K562 (cell line): ENCODE measurements around the gene DNAH3. TPM values are rescaled to one million over a fixed set of nuclear protein-coding genes. Genes with fewer than 3 reads are reported as not detected.
"Not testable (repeated sequence)": the region's sequence is repeated elsewhere in the genome, so short reads cannot be mapped to it uniquely, and the experiment has no call there.

Experiments
- ATAC-seq: fragments of 200-7000 bp; cut with Tn5 transposase; 3 replicates; pipeline ENCODE4 v1.9.1; 2020; ENCODE audit warnings: moderate library complexity
- BruUV-seq: library from RNA; stranded (reverse); fragments of 400-500 nt; replicated peaks from 2 replicates; lab custom pipeline; 2021; lab: Mats Ljungman, UMichigan
- CTCF ChIA-PET: fragments of 300-600 bp; formaldehyde crosslinking; extraction: SDS; loops from one replicate; lab custom pipeline; 2021; ENCODE audit warnings: low intra/inter-chr PET ratio; lab: Yijun Ruan, JAX
- POLR2A ChIA-PET: fragments of 300-600, 350-650 bp; sonication (Branson Sonifier 250); formaldehyde crosslinking; extraction: SDS; loops from one replicate; lab custom pipeline; 2021; ENCODE audit warnings: antibody characterized with exemption, inconsistent platforms; lab: Yijun Ruan, JAX
- DNase-seq, 4 experiments: peaks; one replicate each; pipeline versions ENCODE4 v3.0.0 to v3.0.0-alpha.2; 2011 to 2018; ENCODE audit warnings: low spot score in 3 of 4, mixed read lengths in 3 of 4; ENCODE audit errors: extremely low read depth in 1 of 4
- FAIRE-seq: peaks from 2 replicates; lab custom pipeline; 2011; peaks lifted over from hg19 to GRCh38; lab: Jason Lieb, UNC
- H2AFZ ChIP-seq: 2 replicates; pipeline ENCODE4 v1.6.0; 2011; ENCODE audit warnings: low read depth, low read length, control low read depth, inconsistent platforms
- H3K27ac ChIP-seq: fragments of 200-600 bp; 3 replicates; pipeline ENCODE4 v1.8.0; 2011; ENCODE audit warnings: low read depth, mild to moderate bottlenecking, control low read depth, inconsistent platforms, low read length, moderate library complexity, mixed read lengths; ENCODE audit errors: extremely low read depth
- H3K27me3 ChIP-seq, 2 experiments: fragments of 300-600 bp in 1 of 2; 2 replicates in 1 of 2; 3 replicates in 1 of 2; pipeline versions ENCODE4 v1.6.0 to v1.8.0; 2011; ENCODE audit warnings: inconsistent platforms in 2 of 2, low read length in 2 of 2, mild to moderate bottlenecking in 1 of 2, mixed read lengths in 1 of 2, moderate library complexity in 1 of 2; ENCODE audit not compliant: control insufficient read depth in 2 of 2, insufficient read depth in 2 of 2
- H3K36me3 ChIP-seq: fragments of 300-600 bp; 3 replicates; pipeline ENCODE4 v1.8.0; 2011; ENCODE audit warnings: mild to moderate bottlenecking, low read length, inconsistent platforms; ENCODE audit not compliant: control insufficient read depth, insufficient read depth
- H3K4me1 ChIP-seq, 2 experiments: fragments of 200-600 bp in 1 of 2; replicated peaks in 1 of 2; 2 replicates in 1 of 2; 3 replicates in 1 of 2; pipeline versions ENCODE4 v1.5.1 to v1.8.0; 2011; ENCODE audit warnings: inconsistent platforms in 2 of 2, low read length in 2 of 2, mild to moderate bottlenecking in 1 of 2, mixed read lengths in 1 of 2, moderate library complexity in 1 of 2; ENCODE audit not compliant: control insufficient read depth in 2 of 2, insufficient read depth in 2 of 2
- H3K4me2 ChIP-seq: 2 replicates; pipeline ENCODE4 v1.6.1; 2011; ENCODE audit warnings: low read length, control low read depth, inconsistent platforms, mixed read lengths; ENCODE audit not compliant: insufficient read depth
- H3K4me3 ChIP-seq: fragments of 200-600 bp; sonication (generic), shearing (Covaris generic); 2 replicates; pipeline ENCODE4 v1.5.1; 2016; ENCODE audit warnings: control low read depth, inconsistent platforms
- H3K79me2 ChIP-seq: fragments of 200-600 bp; 3 replicates; pipeline ENCODE4 v1.8.0; 2011; ENCODE audit warnings: low read length, inconsistent platforms; ENCODE audit not compliant: control insufficient read depth, insufficient read depth
- H3K9ac ChIP-seq, 2 experiments: 2 replicates each; pipeline versions ENCODE4 v1.6.0 to v1.6.1; 2011; ENCODE audit warnings: low read depth in 2 of 2, low read length in 2 of 2, control low read depth in 1 of 2, inconsistent platforms in 1 of 2, mild to moderate bottlenecking in 1 of 2, mixed read lengths in 1 of 2; ENCODE audit not compliant: insufficient read depth in 1 of 2
- H3K9me1 ChIP-seq: one replicate; pipeline ENCODE4 v1.6.0; 2011; ENCODE audit warnings: inconsistent platforms, mild to moderate bottlenecking, low read length, moderate library complexity; ENCODE audit not compliant: control insufficient read depth, insufficient read depth
- H3K9me3 ChIP-seq: replicated peaks from 2 replicates; pipeline ENCODE4 v1.5.1; 2011; ENCODE audit warnings: low read depth, low read length, inconsistent platforms; ENCODE audit not compliant: control insufficient read depth, insufficient read depth
- H4K20me1 ChIP-seq: replicated peaks from 2 replicates; pipeline ENCODE4 v1.6.1; 2011; ENCODE audit warnings: low read length, inconsistent platforms, mixed read lengths; ENCODE audit not compliant: control insufficient read depth, insufficient read depth
- ATF3 ChIP-seq, 2 experiments: fragments of 450-650 bp in 1 of 2; sonication (generic) in 1 of 2; formaldehyde crosslinking in 1 of 2; IDR thresholded peaks in 1 of 2; conservative IDR thresholded peaks in 1 of 2; 2 replicates each; pipeline versions ENCODE4 v1.6.1 to v1.8.1; 2016 to 2023; ENCODE audit warnings: mild to moderate bottlenecking in 2 of 2, moderate library complexity in 2 of 2, inconsistent platforms in 1 of 2, missing genetic modification reagents in 1 of 2
- FOSL1 ChIP-seq: fragments of 200-800 bp; sonication (Bioruptor generic); conservative IDR thresholded peaks from 2 replicates; pipeline ENCODE4 v1.6.1; 2016; ENCODE audit warnings: missing genetic modification characterization, missing compliant biosample characterization
- HINFP ChIP-seq: fragments of 450-650 bp; conservative IDR thresholded peaks from 2 replicates; pipeline ENCODE4 v1.6.1; 2016; ENCODE audit warnings: missing genetic modification characterization, low read depth, mild to moderate bottlenecking, control low read depth, missing compliant biosample characterization
- JUND ChIP-seq, 2 experiments: IDR thresholded peaks; 2 replicates in 1 of 2; 3 replicates in 1 of 2; pipeline ENCODE4 v1.6.1; 2011; ENCODE audit warnings: borderline replicate concordance in 2 of 2, low read depth in 2 of 2, low read length in 2 of 2, improper control_type of control experiment in 1 of 2, missing biosample characterization in 1 of 2, missing genetic modification characterization in 1 of 2, missing genetic modification reagents in 1 of 2
- MCM2 ChIP-seq: fragments of 450-650 bp; IDR thresholded peaks from 2 replicates; pipeline ENCODE4 v1.6.1; 2017; ENCODE audit warnings: low read depth, mild to moderate bottlenecking
- NR1H2 ChIP-seq: sonication (generic); formaldehyde crosslinking; IDR thresholded peaks from 2 replicates; pipeline ENCODE4 v1.4.0; 2020; ENCODE audit warnings: mild to moderate bottlenecking, missing genetic modification reagents
- TCF3 ChIP-seq: sonication (generic); formaldehyde crosslinking; IDR thresholded peaks from 2 replicates; pipeline ENCODE4 v1.4.0; 2020; ENCODE audit warnings: mild to moderate bottlenecking, missing genetic modification reagents
- ZNF384 ChIP-seq: IDR thresholded peaks from 2 replicates; pipeline ENCODE4 v1.6.1; 2012; ENCODE audit warnings: low read depth, low read length, improper control_type of control experiment
- WGBS: fragments of 100-300 bp; shearing (Covaris generic); methylation state at CpG from one replicate; pipeline ENCODE4 v1.1.6; 2016; ENCODE audit warnings: low coverage, mixed read lengths; ENCODE audit not compliant: insufficient coverage; ENCODE audit errors: missing lambda C conversion rate; 5-methylcytosine and 5-hydroxymethylcytosine counted together
- in situ Hi-C: fragments of 300-500 bp; cut with MboI; formaldehyde crosslinking; loops from 4 replicates; pipeline ENCODE4 v1.15.0; 2018; ENCODE audit warnings: inconsistent platforms, mixed read lengths
- intact Hi-C: fragments of 100-400 bp; cut with micrococcal nuclease; formaldehyde crosslinking; loops from 2 replicates; pipeline ENCODE4 v1.14.2; 2022
- polyA plus RNA-seq, 8 experiments: library from polyadenylated mRNA; depleted of rRNA in 4 of 8; stranded (reverse) in 5 of 8; unstranded in 3 of 8; fragments of >200 nt; fragmentation: Nextera tagmentation in 2 of 8; fragmentation: Illumina TruSeq in 1 of 8; extraction: Ambion mirVana in 2 of 8; extraction: Trizol in 1 of 8; gene quantifications; 2 replicates each; pipeline versions ENCODE4 v1.2.1 to v1.2.3, GENCODE V29; 2011 to 2014; ENCODE audit warnings: inconsistent platforms in 1 of 8, missing spikeins in 1 of 8
- total RNA-seq, 7 experiments: library from RNA; depleted of rRNA in 6 of 7; stranded (reverse); fragments of >200 nt in 6 of 7; fragmentation: Illumina TruSeq in 2 of 7; extraction: Trizol in 2 of 7; gene quantifications; 2 replicates each; pipeline versions ENCODE4 v1.2.1 to v1.2.3, GENCODE V29; 2011 to 2021; ENCODE audit warnings: low replicate concordance in 1 of 7

DNAH3 gene
- total and polyA plus RNA-seq, 9 of the 15 experiments (the other 6 are each of a cell fraction or from before 2014, with no cell fraction given): 0.32 to 0.84 (median 0.44) TPM

- H3K9me1 ChIP-seq, H3K27me3 ChIP-seq, H3K4me3 ChIP-seq, H3K9me3 ChIP-seq, CTCF ChIA-PET, H3K79me2 ChIP-seq, intact Hi-C loops, H3K27ac ChIP-seq, DNase-seq, BruUV-seq, H3K9ac ChIP-seq, H4K20me1 ChIP-seq, H3K4me2 ChIP-seq, H3K4me1 ChIP-seq, FAIRE-seq, H2AFZ ChIP-seq, ATAC-seq, in situ Hi-C loops: not testable (repeated sequence)
- 86% methylated on average over 8 of the region's 8 CpGs for WGBS
- H3K36me3 ChIP-seq: peaks cover 28% of the 10 kb centered on the region
- POLR2A ChIA-PET: interaction anchor here (0.6 to 1.4 kb wide), 3 partner anchors 174 to 547 kb away, joined by 3 read pairs; no protein-coding TSS in a partner anchor
Measured at GRCh38 chr16:21170116-21170515, 19.5 kb upstream of the DNAH3 start.

- Histone ChIP-seq H2AFZ (no peak overlapping the region), H3K79me2 (no peaks in the 10 kb centered on the region), H3K4me3 (no peak overlapping the region), H3K36me3 (peaks cover 26% of the 10 kb centered on the region), H3K4me2 (no peak overlapping the region; the same call in 1 of the 2 replicates), H3K9ac (no peak overlapping the region), H4K20me1 (no peaks in the 10 kb centered on the region), H3K9me3 (no peaks in the 10 kb centered on the region), H3K27me3 (no peaks in the 10 kb centered on the region), H3K4me1 (peaks cover 0 to 7% of the 10 kb centered on the region in 2 experiments; a peak in 2 of 5 replicates), H3K9me1 (peaks cover 3% of the 10 kb centered on the region), H3K27ac (no peak overlapping the region)
- no TSS peak for BruUV-seq
- 50% methylated on average over 5 of the region's 5 CpGs for whole genome bisulfite sequencing
- in situ Hi-C loops (no loop called here), intact Hi-C loops (no loop called here)
- ChIA-PET POLR2A (interaction anchor here (0.6 to 1.4 kb wide), 3 partner anchors 175 to 546 kb away, joined by 3 read pairs; no protein-coding TSS in a partner anchor), CTCF (no interaction called here)
- ATAC-seq: peak; percentile 60; the same call in 1 of the 3 replicates
- peak; percentile 74 for FAIRE-seq
- peak; percentile 82 for TF ChIP-seq FOSL1 (tag)
- no peak for TF ChIP-seq MCM2
- peak; percentile 63 for TF ChIP-seq ATF3 (IDR thresholded peaks at IDR 0.05)
- no peak for TF ChIP-seq ATF3 (CRISPR knock-in tag; conservative IDR thresholded peaks at IDR 0.05)
- TF ChIP-seq TCF3: 0 out of 2 replicates have a peak, but pooled peaks have one; percentile 14
- no peak for TF ChIP-seq HINFP (tag)
- TF ChIP-seq JUND (IDR thresholded peaks at IDR 0.05; ENCODE audit: borderline replicate concordance, low read depth, low read length): peak; percentile 79
- peak; percentile 65; the same call in 1 of the 3 replicates for TF ChIP-seq JUND (tag; IDR thresholded peaks at IDR 0.05; ENCODE audit: borderline replicate concordance, low read depth, low read length)
- peak; percentile 81 for TF ChIP-seq ZNF384
- TF ChIP-seq NR1H2 (CRISPR knock-in tag): no peak
- DNase-seq: peak in 3 of 4 experiments; percentile 24 to 54 (median 44)
Measured at GRCh38 chr16:21169249-21169981, 18.8 kb upstream of the DNAH3 start.
